ENCODE results near the gene PIK3C2B. TPM values are rescaled to one million over a fixed set of nuclear protein-coding genes. Genes with fewer than 3 reads are reported as not detected.

PIK3C2B gene
- 1.1 and 4.8 TPM in 2 replicates for total RNA-seq

GRCh38 chr1:204494281-204495077, at the start of gene PIK3C2B:
Gene PIK3C2B, minus strand, starts transcription at chr1:204494805. Its CDS starts 25,003 bp downstream, at chr1:204469802.

GRCh38 chr1:204516180-204516879, 21.7 kb upstream of the PIK3C2B start, which contains the start of gene MDM4:
Gene MDM4, plus strand, starts transcription at chr1:204516406. Its CDS starts 9,113 bp downstream, at chr1:204525519.

Other genes with a start within 250 kb of the PIK3C2B start
- 8.6 and 16.6 TPM in 2 replicates for gene PLEKHA6, start 134.9 kb downstream of the PIK3C2B start, total RNA-seq
- gene PPP1R15B, start 83.0 kb downstream of the PIK3C2B start, total RNA-seq = 25.7 and 28.8 TPM in 2 replicates
- gene MDM4, start 21.6 kb upstream of the PIK3C2B start, total RNA-seq = 8.3 and 15.1 TPM in 2 replicates
- 0.38 and 0.65 TPM in 2 replicates for gene LRRN2, start 190.9 kb upstream of the PIK3C2B start, total RNA-seq